Natural killer cell treated with Interleukin-12 subunit alpha and Interleukin-12 subunit beta and Interleukin-15 and Interleukin-18, amount 100 ng/mL, for 72 hours (primary cell): Measurements from ENCODE around the gene TRMT6. TPM values are rescaled to one million over a fixed set of nuclear protein-coding genes. Genes with fewer than 3 reads are reported as not detected.

Source experiments
- ATAC-seq, 2 donors: fragments of 150-1000 bp; cut with Tn5 transposase in 1 of 2; sonication (Bioruptor Pico), chemical (Tn5 transposase) in 1 of 2; 2 replicates each; pipeline ENCODE4 v1.10.0; 2021
- DNase-seq: peaks from one replicate; pipeline ENCODE4 v3.0.0; 2022; ENCODE audit warnings: low spot score
- H3K27ac Mint-ChIP-seq, 2 donors: 1 replicate in 1 of 2; 2 replicates in 1 of 2; pipeline ENCODE4 v1.8.0; 2022; ENCODE audit warnings: mixed read lengths in 2 of 2, mild to moderate bottlenecking in 1 of 2, moderate library complexity in 1 of 2
- H3K27me3 Mint-ChIP-seq, 2 donors: 1 replicate in 1 of 2; 2 replicates in 1 of 2; pipeline ENCODE4 v1.8.0; 2022; ENCODE audit warnings: mixed read lengths in 2 of 2
- H3K36me3 Mint-ChIP-seq: one replicate; pipeline ENCODE4 v1.8.0; 2022; ENCODE audit warnings: mixed read lengths
- H3K4me1 Mint-ChIP-seq, 2 donors: 1 replicate in 1 of 2; 2 replicates in 1 of 2; pipeline ENCODE4 v1.8.0; 2022; ENCODE audit warnings: low read depth in 2 of 2, mixed read lengths in 2 of 2, mild to moderate bottlenecking in 1 of 2
- H3K4me3 Mint-ChIP-seq: one replicate; pipeline ENCODE4 v1.8.0; 2022; ENCODE audit warnings: mixed read lengths
- H3K9me3 Mint-ChIP-seq: 2 replicates; pipeline ENCODE4 v1.8.0; 2022; ENCODE audit warnings: mixed read lengths
- total RNA-seq, 2 donors: library from RNA; stranded (reverse); gene quantifications; one replicate each; pipeline ENCODE4 v1.2.3, GENCODE V29; 2022

Gene TRMT6
- total RNA-seq, 2 donors from 2014 or later: 20.1 to 28.6 TPM

GRCh38 chr20:5973971-5974370 lies 23.6 kb upstream of the TRMT6 start:
- Mint-ChIP-seq H3K4me3 (no peak overlapping the region), H3K36me3 (peaks cover 20% of the 10 kb centered on the region), H3K27ac (no peak overlapping the region), H3K9me3 (no peaks in the 10 kb centered on the region), H3K27me3 (no peaks in the 10 kb centered on the region), H3K4me1 (no peaks in the 10 kb centered on the region)
- DNase-seq (no peak), ATAC-seq (no peak)

GRCh38 chr20:5973172-5973571 lies 22.8 kb upstream of the TRMT6 start:
- no peaks in the 10 kb centered on the region for H3K4me1 Mint-ChIP-seq
- no peak overlapping the region for H3K4me3 Mint-ChIP-seq
- no peak overlapping the region for H3K27ac Mint-ChIP-seq
- peaks cover 19% of the 10 kb centered on the region for H3K36me3 Mint-ChIP-seq
- H3K27me3 Mint-ChIP-seq: no peaks in the 10 kb centered on the region
- ATAC-seq: no peak
- no peaks in the 10 kb centered on the region for H3K9me3 Mint-ChIP-seq
- no peak for DNase-seq

GRCh38 chr20:5971203-5971602 lies 20.9 kb upstream of the TRMT6 start:
- Mint-ChIP-seq H3K27ac (no peak overlapping the region), H3K9me3 (no peaks in the 10 kb centered on the region), H3K27me3 (no peaks in the 10 kb centered on the region), H3K36me3 (peaks cover 20% of the 10 kb centered on the region), H3K4me3 (no peak overlapping the region), H3K4me1 (no peaks in the 10 kb centered on the region)
- DNase-seq: no peak
- no peak for ATAC-seq

- peaks cover 29% of the 10 kb centered on the region for H3K36me3 Mint-ChIP-seq
- no peaks in the 10 kb centered on the region for H3K4me1 Mint-ChIP-seq
- DNase-seq (no peak), ATAC-seq (no peak)
- H3K4me3 Mint-ChIP-seq: no peak overlapping the region
- no peaks in the 10 kb centered on the region for H3K9me3 Mint-ChIP-seq
- H3K27ac Mint-ChIP-seq: no peak overlapping the region
- no peaks in the 10 kb centered on the region for H3K27me3 Mint-ChIP-seq
Observed at GRCh38 chr20:5970381-5970780, 20.0 kb upstream of the TRMT6 start.

- ATAC-seq: no peak
- Mint-ChIP-seq H3K4me3 (no peak overlapping the region), H3K9me3 (no peaks in the 10 kb centered on the region), H3K27me3 (no peaks in the 10 kb centered on the region), H3K36me3 (peaks cover 33% of the 10 kb centered on the region), H3K27ac (no peak overlapping the region), H3K4me1 (no peaks in the 10 kb centered on the region)
- no peak for DNase-seq
Observed at GRCh38 chr20:5969940-5970339, 19.6 kb upstream of the TRMT6 start.

GRCh38 chr20:5969348-5969935 lies 19.1 kb upstream of the TRMT6 start:
- ATAC-seq (no peak), DNase-seq (no peak)
- no peaks in the 10 kb centered on the region for H3K27me3 Mint-ChIP-seq
- no peak overlapping the region for H3K27ac Mint-ChIP-seq
- H3K9me3 Mint-ChIP-seq: no peaks in the 10 kb centered on the region
- H3K4me3 Mint-ChIP-seq: no peak overlapping the region
- H3K36me3 Mint-ChIP-seq: peaks cover 35% of the 10 kb centered on the region
- H3K4me1 Mint-ChIP-seq: no peaks in the 10 kb centered on the region

- no peak for ATAC-seq
- H3K36me3 Mint-ChIP-seq: peaks cover 35% of the 10 kb centered on the region
Observed at GRCh38 chr20:5968462-5968861, 18.1 kb upstream of the TRMT6 start.

GRCh38 chr20:5967469-5967868 lies 17.1 kb upstream of the TRMT6 start:
- peaks cover 40% of the 10 kb centered on the region for H3K36me3 Mint-ChIP-seq
- no peak for ATAC-seq
- H3K27ac Mint-ChIP-seq: no peak overlapping the region
- peaks cover 0 to 4% of the 10 kb centered on the region in 2 donors for H3K4me1 Mint-ChIP-seq
- H3K27me3 Mint-ChIP-seq: no peaks in the 10 kb centered on the region
- no peaks in the 10 kb centered on the region for H3K9me3 Mint-ChIP-seq
- DNase-seq: no peak
- H3K4me3 Mint-ChIP-seq: no peak overlapping the region

More at GRCh38 chr20:5968462-5968861, 18.1 kb upstream of the TRMT6 start:
- H3K9me3 Mint-ChIP-seq: no peaks in the 10 kb centered on the region
- DNase-seq: no peak
- H3K27me3 Mint-ChIP-seq: no peaks in the 10 kb centered on the region
- no peak overlapping the region for H3K27ac Mint-ChIP-seq
- no peak overlapping the region for H3K4me3 Mint-ChIP-seq
- no peaks in the 10 kb centered on the region for H3K4me1 Mint-ChIP-seq

GRCh38 chr20:5949943-5950270 lies 426 bp downstream of the TRMT6 start:
- H3K36me3 Mint-ChIP-seq: peaks cover 27% of the 10 kb centered on the region
- H3K9me3 Mint-ChIP-seq: no peaks in the 10 kb centered on the region
- H3K4me1 Mint-ChIP-seq: peaks cover 46 to 59% of the 10 kb centered on the region in 2 donors

GRCh38 chr20:5947276-5947675 lies 3.1 kb downstream of the TRMT6 start:
- peaks cover 43 to 63% of the 10 kb centered on the region in 2 donors for H3K4me1 Mint-ChIP-seq
- H3K9me3 Mint-ChIP-seq: no peaks in the 10 kb centered on the region
- H3K27me3 Mint-ChIP-seq: no peaks in the 10 kb centered on the region
- peaks cover 28% of the 10 kb centered on the region for H3K36me3 Mint-ChIP-seq
- DNase-seq (no peak), ATAC-seq (peak; percentile 63)
- H3K27ac Mint-ChIP-seq: peak overlapping the region; percentile 81 to 87
- peak overlapping the region; percentile 72 for H3K4me3 Mint-ChIP-seq

More at GRCh38 chr20:5949943-5950270, 426 bp downstream of the TRMT6 start:
- Mint-ChIP-seq H3K4me3 (peak overlapping the region; percentile 93), H3K27ac (peak overlapping the region; percentile 87), H3K27me3 (no peaks in the 10 kb centered on the region)
- ATAC-seq: no peak
- DNase-seq: no peak

- Mint-ChIP-seq H3K9me3 (no peaks in the 10 kb centered on the region), H3K36me3 (peaks cover 33% of the 10 kb centered on the region), H3K27me3 (no peaks in the 10 kb centered on the region), H3K4me3 (peak overlapping the region; percentile 10), H3K4me1 (peaks cover 40 to 52% of the 10 kb centered on the region in 2 donors), H3K27ac (peak overlapping the region; percentile 81 to 87)
- DNase-seq: no peak
- no peak for ATAC-seq
Observed at GRCh38 chr20:5945963-5946362, 4.4 kb downstream of the TRMT6 start.

GRCh38 chr20:5938456-5939029 lies 11.8 kb downstream of the TRMT6 start:
- ATAC-seq: no peak
- Mint-ChIP-seq H3K4me3 (no peak overlapping the region), H3K9me3 (no peaks in the 10 kb centered on the region), H3K27ac (no peak overlapping the region), H3K4me1 (no peaks in the 10 kb centered on the region), H3K36me3 (peaks cover 18% of the 10 kb centered on the region), H3K27me3 (no peaks in the 10 kb centered on the region)
- DNase-seq: no peak

- no peaks in the 10 kb centered on the region for H3K9me3 Mint-ChIP-seq
- H3K27ac Mint-ChIP-seq: no peak overlapping the region
- peaks cover 0 to 6% of the 10 kb centered on the region in 2 donors for H3K27me3 Mint-ChIP-seq
- H3K4me3 Mint-ChIP-seq: no peak overlapping the region
- no peak for DNase-seq
- H3K36me3 Mint-ChIP-seq: peaks cover 6% of the 10 kb centered on the region
- H3K4me1 Mint-ChIP-seq: no peaks in the 10 kb centered on the region
- ATAC-seq: no peak
Observed at GRCh38 chr20:5936238-5936637, 14.1 kb downstream of the TRMT6 start.

GRCh38 chr20:5935384-5935783 lies 14.9 kb downstream of the TRMT6 start:
- H3K36me3 Mint-ChIP-seq: peaks cover 5% of the 10 kb centered on the region
- no peaks in the 10 kb centered on the region for H3K9me3 Mint-ChIP-seq
- ATAC-seq: no peak
- no peak overlapping the region for H3K4me3 Mint-ChIP-seq
- no peaks in the 10 kb centered on the region for H3K4me1 Mint-ChIP-seq
- DNase-seq: no peak
- no peak overlapping the region for H3K27ac Mint-ChIP-seq
- peaks cover 6 to 13% of the 10 kb centered on the region in 2 donors for H3K27me3 Mint-ChIP-seq
